Cardiac septum (tissue), 1 donor: ENCODE results near the gene CHST1. TPM values are rescaled to one million over a fixed set of nuclear protein-coding genes. Genes with fewer than 3 reads are reported as not detected.

Experiments
- DNase-seq: peaks from one replicate; pipeline ENCODE4 v3.0.0-alpha.2; 2020; ENCODE audit warnings: low spot score
- intact Hi-C: fragments of 100-400 bp; cut with DNase I; formaldehyde crosslinking; loops from one replicate; pipeline ENCODE4 v1.14.0; 2022
- microRNA-seq: library from miRNA; unstranded; fragments of <30 nt; microRNA quantifications from one replicate; pipeline ENCODE4 v1.2.0, GENCODE V29; 2020
- total RNA-seq: library from RNA; stranded (reverse); fragmentation: NEBNext Ultra II Directional; extraction: Animal tissue kit (Norgen Biotek cat#: 25700); gene quantifications from one replicate; pipeline ENCODE4 v1.2.1, GENCODE V29; 2021
- donor health status: DM: no; HTN: no; CAD: no.

Gene CHST1
- total RNA-seq, 1 donor from 2014 or later, result 2.6 TPM

DNA sequence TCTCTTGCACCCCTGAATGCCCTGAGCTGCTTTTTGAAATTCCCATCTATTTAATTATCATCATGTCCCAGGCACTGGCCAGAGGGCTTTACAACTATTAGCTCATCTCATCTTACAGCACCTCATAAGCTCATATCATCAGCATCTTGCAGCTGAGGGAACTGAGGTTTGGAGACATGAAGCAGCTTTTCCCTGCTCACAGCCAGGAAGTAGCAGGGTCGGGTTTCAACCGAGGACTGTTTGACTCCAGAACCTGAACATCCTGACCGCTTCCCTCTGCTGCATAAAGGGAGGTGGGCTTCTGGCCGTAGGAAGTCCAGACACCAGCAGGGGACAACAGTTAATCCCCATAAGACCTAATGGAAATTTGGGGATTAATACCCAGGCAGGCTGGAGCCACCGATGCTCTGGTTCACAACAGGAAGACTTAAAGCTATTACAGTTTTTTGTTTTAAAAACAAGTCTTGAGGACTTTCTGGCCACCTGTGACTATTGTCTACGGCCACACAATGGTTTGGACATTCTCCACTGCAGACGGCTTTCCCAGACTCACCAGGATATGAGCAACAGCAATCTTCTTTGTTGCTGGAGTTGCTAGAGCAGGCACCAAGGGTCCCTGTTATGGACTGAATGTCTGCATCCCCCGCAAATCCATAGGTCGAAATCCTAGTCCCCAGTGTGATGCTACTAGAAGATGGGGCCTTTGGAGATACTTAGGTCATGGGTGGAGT is 47.4 kb downstream of the CHST1 start:
- DNase-seq, result no peak
- intact Hi-C loops, result no loop called here

DNA sequence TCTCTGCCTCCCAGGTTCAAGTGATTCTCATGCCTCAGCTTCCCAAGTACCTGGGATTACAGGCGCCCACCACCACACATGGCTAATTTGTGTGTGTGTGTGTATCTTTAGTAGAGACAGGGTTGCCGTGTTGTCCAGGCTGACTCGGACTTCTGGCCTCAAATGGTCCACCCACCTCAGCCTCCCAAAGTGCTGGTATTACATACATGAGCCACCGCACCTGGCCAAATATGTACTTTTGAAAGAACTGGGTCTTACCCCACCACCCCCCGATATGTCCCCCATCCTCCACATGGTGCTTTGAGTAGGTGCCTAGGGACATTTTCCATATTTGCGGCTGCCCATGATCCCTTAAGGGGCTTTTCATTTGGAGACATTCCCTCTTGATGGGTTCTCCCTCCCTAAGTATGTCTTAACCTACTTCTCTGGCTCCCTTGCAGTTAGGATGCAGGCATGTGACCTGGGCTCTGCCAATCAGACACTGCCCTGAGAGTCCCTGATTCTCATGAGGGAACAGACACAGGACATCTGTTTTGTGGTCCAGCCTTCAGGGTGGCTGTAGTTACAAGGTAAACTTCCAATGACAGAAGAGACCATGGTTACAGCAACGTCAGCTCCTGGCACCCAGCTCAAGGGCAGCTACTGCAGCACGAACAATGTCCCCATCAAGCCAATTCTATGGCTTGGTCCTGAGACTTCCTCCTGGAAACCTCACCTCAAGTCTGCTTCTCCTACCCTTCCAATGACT is 48.4 kb downstream of the CHST1 start:
- intact Hi-C loops, result no loop called here
- DNase-seq, result no peak

DNA sequence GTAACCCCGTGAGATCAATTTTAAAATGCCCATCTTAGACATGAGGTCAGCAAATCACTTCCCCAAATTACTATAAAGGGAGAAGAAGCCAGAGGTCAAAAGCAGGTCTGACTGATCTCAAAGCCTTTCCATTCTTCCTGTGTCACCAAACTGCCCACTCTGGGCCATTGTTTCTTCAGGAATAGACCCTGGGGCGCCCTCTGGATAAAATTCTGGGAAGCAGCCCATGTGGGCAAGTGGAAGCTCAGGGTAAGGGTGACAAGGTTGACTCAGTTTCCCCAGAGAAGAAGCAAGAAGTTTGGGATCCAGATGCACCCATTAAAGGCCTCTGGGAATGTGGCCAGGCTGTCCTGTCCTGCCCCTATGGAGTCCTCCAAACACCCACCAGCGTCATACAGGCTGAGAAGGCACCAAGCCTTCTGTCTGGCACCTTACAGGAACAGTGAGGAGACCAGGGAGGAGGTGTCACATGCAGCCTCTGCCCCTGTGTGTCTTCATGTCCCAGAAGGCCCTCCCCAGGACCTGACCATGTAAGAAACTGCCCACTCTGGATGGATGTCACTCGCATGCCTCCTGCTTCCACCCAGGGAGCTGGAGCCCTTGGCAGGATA is 50.1 kb downstream of the CHST1 start:
- intact Hi-C loops, result no loop called here
- DNase-seq, result no peak

DNA sequence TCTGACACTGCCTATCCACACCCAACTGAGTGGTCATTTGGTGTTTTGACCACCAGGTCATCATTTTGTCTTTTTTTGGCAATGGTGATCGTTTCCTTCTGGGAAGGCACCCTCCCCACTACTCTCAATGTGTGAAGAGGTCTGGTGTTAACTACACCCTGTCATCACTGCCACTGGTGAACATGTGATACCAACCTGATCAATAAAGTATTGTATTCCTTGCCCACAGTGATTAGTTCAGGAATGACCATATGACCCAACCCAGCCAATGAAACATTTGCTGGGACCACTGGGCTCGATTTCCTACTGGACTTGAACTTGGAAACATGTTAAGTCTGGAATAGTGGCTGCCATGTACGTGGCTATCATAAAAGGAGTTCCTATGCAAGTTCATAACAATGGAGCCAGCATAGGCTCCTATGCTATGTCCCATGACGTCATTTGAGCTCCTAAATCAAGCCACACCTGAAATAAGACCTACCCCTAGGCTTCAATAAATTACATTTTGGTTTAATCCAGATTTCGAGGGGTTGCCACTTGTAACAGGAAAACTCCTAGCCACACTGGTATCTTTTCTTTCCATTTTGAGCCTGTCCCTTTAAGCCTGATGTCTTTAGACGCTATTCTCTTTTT is 51.1 kb downstream of the CHST1 start:
- DNase-seq, result no peak
- intact Hi-C loops, result no loop called here

DNA sequence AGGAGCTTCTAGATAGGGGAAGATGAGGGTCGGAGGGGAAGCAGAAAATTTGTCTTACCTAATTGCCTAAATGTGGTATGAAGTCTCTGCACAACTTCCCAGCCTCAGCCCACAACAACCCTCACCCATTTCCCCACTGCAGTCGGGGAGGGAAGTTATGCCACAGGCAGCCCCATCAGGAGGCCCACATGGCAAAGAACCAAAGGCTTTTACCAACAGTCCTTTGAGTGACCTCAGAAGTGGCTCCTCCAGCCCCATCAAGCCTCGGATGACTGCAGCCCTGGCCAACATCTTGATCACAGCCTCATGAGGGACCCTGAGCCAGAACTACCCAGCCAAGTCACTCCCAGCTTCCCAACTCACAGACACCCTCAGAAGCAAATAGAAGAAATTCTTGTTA is 54.8 kb downstream of the CHST1 start:
- no peak for DNase-seq
- intact Hi-C loops, result no loop called here

DNA sequence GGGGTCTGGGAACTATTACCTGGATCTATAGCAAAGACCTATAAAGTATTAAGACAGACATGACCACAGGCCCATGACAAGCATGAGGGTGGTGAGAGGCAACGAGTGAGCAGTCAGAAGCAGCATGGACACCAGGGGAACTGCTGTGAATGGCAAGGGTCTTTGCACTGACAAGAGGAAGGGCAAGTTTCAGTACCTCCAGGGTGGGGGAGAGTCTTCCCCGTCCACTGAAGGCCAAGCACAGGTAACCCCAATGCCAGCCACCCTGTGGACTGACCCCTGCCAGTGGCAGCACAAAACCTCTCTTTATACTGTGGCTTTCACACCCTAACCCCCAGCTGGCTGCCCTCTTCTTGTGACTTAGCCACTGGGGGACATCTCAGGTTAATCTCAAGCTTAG is 55.5 kb downstream of the CHST1 start:
- intact Hi-C loops, result no loop called here

DNA sequence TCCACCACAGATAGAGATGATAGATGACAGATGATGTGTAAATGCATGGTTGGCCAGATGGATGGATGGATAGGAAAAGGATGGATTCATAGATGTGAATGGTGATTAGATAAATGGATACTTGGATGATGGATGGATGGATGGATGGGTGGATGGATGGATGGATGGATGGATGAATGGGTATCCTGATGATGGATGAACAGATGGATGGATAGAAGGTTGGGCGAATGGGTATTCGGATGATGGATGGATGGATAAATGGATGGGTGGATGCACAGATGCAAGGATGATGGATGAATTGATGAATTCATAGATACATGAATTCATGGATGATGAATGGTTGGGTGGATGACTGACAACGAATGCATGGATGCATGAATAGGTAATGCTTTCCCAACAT is 56.1 kb downstream of the CHST1 start:
- no peak for DNase-seq
- intact Hi-C loops, result no loop called here

More for the DNA sequence above, 55.5 kb downstream of the CHST1 start:
- DNase-seq, result no peak

DNA sequence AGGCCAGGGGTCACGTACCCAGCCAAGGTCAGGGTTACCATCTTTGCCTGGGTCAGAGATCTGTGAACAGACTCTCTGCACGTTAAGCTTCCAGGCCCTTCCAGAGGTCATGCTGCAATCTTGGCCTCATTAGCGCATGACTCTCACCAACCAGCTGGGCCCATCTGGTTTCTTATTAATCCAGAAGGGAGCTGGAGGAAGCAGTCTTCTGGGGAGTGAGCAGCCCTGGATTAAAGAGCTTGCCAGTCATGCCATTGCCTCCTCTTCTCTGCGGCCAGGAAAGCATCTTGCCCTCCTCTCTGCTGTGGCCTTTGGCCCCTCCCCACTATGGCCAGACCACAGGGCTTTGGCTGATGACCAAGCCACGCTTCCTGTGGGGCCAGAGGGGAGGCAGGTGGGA is 57.4 kb downstream of the CHST1 start:
- no peak for DNase-seq
- intact Hi-C loops, result no loop called here

DNA sequence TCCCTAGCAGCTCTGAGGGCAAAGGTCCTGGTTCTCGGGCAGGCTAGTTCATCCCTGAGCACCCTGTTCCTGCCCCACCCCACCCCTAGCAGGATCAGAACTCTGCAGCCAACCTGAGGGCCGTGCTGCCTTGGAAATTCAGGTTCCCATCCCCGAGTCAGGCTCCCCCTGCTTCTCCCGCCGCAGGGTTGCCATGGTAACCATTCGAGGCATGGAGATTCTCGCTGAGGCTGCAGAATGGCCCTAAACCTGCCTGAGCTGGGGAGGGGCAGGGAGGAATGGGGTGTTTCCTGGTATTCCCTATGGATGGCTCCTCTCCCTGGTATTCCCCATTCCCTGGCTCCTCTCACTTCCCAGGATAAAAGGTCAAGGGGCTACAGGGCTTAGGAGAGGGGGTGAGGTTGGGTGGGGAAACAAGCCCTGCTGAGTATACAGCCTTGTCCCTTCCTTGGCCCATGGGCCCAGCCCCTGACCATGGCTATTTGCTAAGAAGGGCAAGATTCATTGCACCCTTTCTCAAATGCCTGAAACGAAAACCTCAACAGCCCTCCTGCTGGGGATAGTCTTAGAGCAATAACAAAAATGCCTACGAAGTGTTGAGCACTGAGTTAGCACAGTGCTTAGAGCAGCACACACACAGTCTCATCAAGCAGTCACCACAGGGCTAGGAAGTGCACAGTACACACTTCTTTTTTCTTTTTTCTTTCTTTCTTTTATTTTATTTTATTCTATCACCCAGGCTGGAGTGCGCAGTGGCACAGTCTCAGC is 58.7 kb downstream of the CHST1 start:
- DNase-seq, result no peak
- intact Hi-C loops, result no loop called here

DNA sequence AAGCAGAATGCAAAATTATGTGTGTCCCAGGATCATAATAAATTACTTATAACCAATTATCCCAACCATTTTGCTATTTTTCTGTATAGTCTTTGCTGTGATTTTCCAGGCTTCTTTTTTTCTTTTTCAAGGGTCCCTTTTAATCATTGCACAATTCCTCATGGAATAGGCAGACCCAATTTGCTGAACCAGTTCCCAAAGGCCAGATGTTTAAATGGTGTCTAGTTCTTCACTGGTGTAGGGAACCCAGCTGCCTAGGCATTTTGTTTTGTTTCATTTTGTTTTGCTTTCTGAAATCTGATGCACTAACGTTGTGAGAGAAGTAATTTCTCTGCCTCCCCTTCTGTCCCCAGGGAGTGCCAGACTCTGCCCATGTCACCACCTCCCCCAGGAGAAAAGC is 60.4 kb downstream of the CHST1 start:
- no peak for DNase-seq
- intact Hi-C loops, result no loop called here

DNA sequence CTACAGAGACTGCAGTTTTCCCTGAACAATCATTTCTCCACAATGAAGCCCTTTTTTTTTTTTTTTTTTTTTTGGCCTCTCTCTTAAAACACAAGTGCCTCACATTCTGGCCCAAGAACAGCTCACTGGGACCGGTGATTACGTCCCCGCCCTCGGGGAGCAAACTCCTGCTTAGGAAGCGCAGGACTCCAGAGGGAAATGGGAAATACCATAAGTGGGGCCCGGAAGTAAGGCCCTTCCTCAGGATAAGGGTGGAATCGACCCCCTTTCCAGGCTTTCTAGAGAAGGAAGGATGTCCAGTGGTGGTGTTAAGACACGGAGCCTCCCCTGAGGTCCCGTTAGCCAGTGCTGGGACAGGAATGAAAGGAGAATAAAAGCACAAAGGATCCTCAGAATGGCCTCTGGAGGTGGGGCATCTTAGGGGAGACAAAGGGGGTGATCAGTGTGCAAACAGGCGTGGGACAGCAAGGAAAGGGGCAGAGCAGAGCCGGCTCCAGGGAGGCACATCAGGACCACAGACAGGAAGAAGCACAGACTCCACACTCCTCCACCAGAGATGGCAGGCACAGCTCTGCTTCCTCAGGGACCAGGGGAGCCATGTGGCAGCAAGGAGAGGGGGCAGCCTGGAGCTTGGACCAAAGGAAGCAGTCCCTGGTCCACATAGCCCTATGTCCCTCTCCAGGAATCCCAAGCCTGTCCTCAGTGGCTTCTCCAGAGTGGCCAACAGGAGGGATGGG is 61.3 kb downstream of the CHST1 start:
- intact Hi-C loops, result no loop called here
- no peak for DNase-seq

DNA sequence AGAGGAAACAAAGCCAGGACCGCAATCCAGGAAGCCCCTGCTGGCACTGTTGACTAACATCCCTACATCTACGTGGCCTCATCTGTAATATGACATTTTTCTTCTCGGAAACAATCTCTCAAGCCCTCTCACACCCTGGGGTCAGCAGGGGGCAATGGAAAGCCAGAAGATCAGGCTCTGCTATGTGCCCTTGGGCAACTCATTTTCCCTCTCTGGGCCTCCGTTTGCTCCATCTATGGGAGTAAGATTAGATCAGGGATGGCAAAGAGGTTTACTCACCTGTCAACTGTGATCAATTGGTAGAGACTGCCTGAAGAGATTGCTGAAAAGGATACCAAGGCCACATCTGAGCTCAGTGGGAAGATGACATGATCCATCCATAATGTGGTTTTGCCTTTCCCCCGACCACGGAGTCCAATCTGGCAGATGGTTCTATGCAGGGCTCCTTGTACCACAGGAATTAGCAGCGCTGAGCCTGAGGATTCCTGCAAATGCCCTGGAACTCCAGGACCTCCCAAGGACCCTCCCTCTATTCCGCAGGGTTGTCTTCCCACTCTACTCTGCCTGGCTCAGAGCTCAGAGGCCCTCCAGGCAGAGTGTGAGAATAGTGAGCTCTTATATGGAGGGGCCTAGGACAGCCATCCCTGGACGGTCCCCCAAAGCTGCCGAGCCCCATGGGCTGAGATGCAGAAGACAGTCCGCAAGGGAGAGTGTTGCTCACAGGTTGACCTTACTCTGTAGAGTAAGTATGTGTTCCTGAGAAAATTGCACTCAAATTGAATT is 66.1 kb downstream of the CHST1 start:
- intact Hi-C loops, result no loop called here
- DNase-seq, result no peak

Small RNA genes within 50 kb of the gene (microRNA-seq; reads per million reads assigned to microRNA genes)
- not detected for gene MIR7154

Other genes starting within 250 kb of the CHST1 start
- gene SLC35C1, start 139.5 kb upstream of the CHST1 start, total RNA-seq, result 7.5 TPM
- gene CRY2, start 181.9 kb upstream of the CHST1 start, total RNA-seq, result 49.6 TPM
- gene MAPK8IP1, start 220.0 kb upstream of the CHST1 start, total RNA-seq, result 7.5 TPM
- 0.54 TPM for gene FREY1, start 241.6 kb upstream of the CHST1 start, total RNA-seq